Measurements from ENCODE around the gene CFTR.

CFTR gene

DNA sequence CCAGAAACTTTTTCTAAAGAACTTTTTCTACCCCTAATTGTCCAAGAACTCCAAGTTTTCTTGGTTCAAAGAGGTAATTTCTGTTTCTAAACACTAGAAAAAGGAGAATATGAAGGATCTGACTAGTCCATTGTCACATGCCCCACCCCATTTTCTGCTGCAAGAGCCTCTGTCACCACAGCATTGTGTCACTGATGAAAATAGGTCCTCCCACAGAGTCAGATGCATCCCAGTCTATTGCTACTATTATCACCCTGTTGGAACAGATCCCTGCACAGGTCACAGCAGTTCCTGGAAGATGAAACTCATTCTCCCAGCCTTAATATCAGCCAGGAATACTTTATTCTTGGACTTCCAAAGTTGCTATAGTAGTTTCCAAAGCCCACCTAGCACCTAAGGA lies 7.5 kb upstream of the CFTR start:
- Histone ChIP-seq H3K36me3 (ENCODE audit: control insufficient read depth, low read depth, low read length) (no peaks in the 10 kb centered on the region), H3K4me1 (ENCODE audit: control insufficient read depth, low read depth, low read length) (no peaks in the 10 kb centered on the region), H3K27me3 (ENCODE audit: control insufficient read depth, insufficient read depth, low read length) (peaks cover 3% of the 10 kb centered on the region), H3K9ac (ENCODE audit: low read length) (no peak overlapping the region), H3K27ac (ENCODE audit: low read length) (no peak overlapping the region), H3K9me3 (ENCODE audit: control insufficient read depth, low read depth, low read length) (no peaks in the 10 kb centered on the region), H3K4me3 (ENCODE audit: low read length) (no peak overlapping the region)

DNA sequence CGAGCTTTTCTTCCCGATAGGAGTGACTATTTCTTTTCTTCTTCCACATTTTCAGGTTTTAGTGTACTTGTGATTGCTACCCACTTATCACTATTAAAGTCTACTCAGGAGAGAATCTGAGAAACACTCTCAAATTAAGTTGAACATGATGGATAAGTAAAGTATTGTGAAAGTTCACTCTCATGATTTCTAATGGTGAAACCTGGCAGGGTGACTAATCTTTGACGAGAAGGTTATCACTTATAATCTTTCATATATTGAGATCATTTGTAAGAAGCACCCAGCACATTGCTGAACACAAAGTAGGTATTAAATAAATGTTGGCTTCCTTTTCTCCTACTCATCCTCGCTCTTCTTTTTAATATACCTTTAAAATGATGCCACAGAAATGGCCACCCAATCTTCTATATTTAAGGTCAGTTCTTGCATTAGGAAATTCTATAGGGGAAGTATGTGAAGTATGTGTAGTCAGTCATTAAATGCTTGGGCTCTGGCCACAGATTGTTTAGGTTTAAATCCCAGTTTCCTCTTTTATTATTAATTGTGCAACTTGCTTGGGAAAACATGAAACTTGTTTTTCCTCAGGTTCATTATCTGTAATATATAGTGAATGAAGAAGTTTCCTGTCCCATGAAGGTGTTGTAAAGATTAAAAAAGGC lies 3.1 kb upstream of the CFTR start:
- Histone ChIP-seq H3K27ac (ENCODE audit: low read length) (no peak overlapping the region), H3K36me3 (ENCODE audit: control insufficient read depth, low read depth, low read length) (no peaks in the 10 kb centered on the region), H3K9me3 (ENCODE audit: control insufficient read depth, low read depth, low read length) (no peaks in the 10 kb centered on the region), H3K9ac (ENCODE audit: low read length) (no peak overlapping the region), H3K4me3 (ENCODE audit: low read length) (no peak overlapping the region), H3K27me3 (ENCODE audit: control insufficient read depth, insufficient read depth, low read length) (peaks cover 43% of the 10 kb centered on the region), H3K4me1 (ENCODE audit: control insufficient read depth, low read depth, low read length) (no peaks in the 10 kb centered on the region)

DNA sequence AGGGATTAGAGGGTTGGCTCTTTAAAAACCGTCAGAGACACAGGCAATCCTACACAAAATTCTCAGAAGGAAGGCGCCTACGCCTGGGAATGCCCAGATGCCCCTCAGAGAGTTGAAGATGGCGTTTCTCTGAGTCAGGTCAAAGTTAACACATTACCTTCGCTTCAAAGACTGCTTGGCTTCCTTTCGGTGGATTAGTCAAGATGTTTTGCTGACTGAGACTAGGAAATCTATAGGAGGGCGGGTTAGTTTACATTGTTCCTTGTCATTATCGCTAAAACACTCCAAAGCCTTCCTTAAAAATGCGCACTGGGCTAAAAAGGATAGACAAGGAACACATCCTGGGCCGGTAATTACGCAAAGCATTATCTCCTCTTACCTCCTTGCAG lies 995 bp upstream of the CFTR start:
- H3K9ac ChIP-seq (ENCODE audit: low read length), result peak overlapping the region; percentile 44
- peaks cover 43% of the 10 kb centered on the region for H3K27me3 ChIP-seq (ENCODE audit: control insufficient read depth, insufficient read depth, low read length)
- no peaks in the 10 kb centered on the region for H3K9me3 ChIP-seq (ENCODE audit: control insufficient read depth, low read depth, low read length)
- H3K4me3 ChIP-seq (ENCODE audit: low read length), result peak overlapping the region; percentile 83
- H3K4me1 ChIP-seq (ENCODE audit: control insufficient read depth, low read depth, low read length), result no peaks in the 10 kb centered on the region
- no peak overlapping the region for H3K27ac ChIP-seq (ENCODE audit: low read length)
- H3K36me3 ChIP-seq (ENCODE audit: control insufficient read depth, low read depth, low read length), result no peaks in the 10 kb centered on the region

DNA sequence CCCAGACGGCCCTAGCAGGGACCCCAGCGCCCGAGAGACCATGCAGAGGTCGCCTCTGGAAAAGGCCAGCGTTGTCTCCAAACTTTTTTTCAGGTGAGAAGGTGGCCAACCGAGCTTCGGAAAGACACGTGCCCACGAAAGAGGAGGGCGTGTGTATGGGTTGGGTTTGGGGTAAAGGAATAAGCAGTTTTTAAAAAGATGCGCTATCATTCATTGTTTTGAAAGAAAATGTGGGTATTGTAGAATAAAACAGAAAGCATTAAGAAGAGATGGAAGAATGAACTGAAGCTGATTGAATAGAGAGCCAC lies 184 bp downstream of the CFTR start:
- peak overlapping the region; percentile 83 for H3K4me3 ChIP-seq (ENCODE audit: low read length)
- H3K9me3 ChIP-seq (ENCODE audit: control insufficient read depth, low read depth, low read length), result no peaks in the 10 kb centered on the region
- peaks cover 3% of the 10 kb centered on the region for H3K4me1 ChIP-seq (ENCODE audit: control insufficient read depth, low read depth, low read length)

DNA sequence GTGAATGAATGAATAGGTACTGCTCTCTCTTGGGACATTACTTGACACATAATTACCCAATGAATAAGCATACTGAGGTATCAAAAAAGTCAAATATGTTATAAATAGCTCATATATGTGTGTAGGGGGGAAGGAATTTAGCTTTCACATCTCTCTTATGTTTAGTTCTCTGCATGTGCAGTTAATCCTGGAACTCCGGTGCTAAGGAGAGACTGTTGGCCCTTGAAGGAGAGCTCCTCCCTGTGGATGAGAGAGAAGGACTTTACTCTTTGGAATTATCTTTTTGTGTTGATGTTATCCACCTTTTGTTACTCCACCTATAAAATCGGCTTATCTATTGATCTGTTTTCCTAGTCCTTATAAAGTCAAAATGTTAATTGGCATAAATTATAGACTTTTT lies 1.2 kb downstream of the CFTR start:
- no peak overlapping the region for H3K27ac ChIP-seq (ENCODE audit: low read length)
- H3K9ac ChIP-seq (ENCODE audit: low read length), result no peak overlapping the region
- H3K4me3 ChIP-seq (ENCODE audit: low read length), result peak overlapping the region; percentile 16
- H3K4me1 ChIP-seq (ENCODE audit: control insufficient read depth, low read depth, low read length), result peaks cover 12% of the 10 kb centered on the region
- no peaks in the 10 kb centered on the region for H3K36me3 ChIP-seq (ENCODE audit: control insufficient read depth, low read depth, low read length)
- no peaks in the 10 kb centered on the region for H3K9me3 ChIP-seq (ENCODE audit: control insufficient read depth, low read depth, low read length)
- H3K27me3 ChIP-seq (ENCODE audit: control insufficient read depth, insufficient read depth, low read length), result peaks cover 43% of the 10 kb centered on the region

More for the DNA sequence above, 184 bp downstream of the CFTR start:
- peaks cover 43% of the 10 kb centered on the region for H3K27me3 ChIP-seq (ENCODE audit: control insufficient read depth, insufficient read depth, low read length)
- H3K27ac ChIP-seq (ENCODE audit: low read length), result no peak overlapping the region
- H3K9ac ChIP-seq (ENCODE audit: low read length), result peak overlapping the region; percentile 44
- no peaks in the 10 kb centered on the region for H3K36me3 ChIP-seq (ENCODE audit: control insufficient read depth, low read depth, low read length)

DNA sequence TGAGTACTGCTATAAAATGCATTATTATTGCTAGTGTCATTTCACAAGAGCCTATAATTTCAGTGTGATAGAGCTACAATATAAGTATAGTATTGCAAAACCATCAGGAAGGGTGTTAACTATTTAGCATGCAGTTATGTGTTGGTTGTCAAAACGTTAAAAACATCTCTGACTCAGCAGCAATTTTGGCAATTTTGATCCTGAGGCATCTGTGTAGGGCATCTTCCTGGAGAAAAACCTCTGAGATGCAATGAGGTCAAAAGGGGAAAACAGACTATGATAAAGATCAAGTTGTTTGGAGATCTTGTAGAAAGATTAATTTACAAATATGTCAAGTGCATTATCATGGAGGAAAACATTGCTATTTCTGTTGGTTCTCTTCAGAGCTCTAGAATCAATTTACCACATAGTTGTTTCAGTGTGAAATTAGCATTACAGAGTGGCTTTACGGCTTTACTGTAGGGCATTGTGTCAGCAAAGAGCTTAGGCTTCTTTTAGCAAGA lies 5.3 kb downstream of the CFTR start:
- Histone ChIP-seq H3K9me3 (ENCODE audit: control insufficient read depth, low read depth, low read length) (no peaks in the 10 kb centered on the region), H3K27ac (ENCODE audit: low read length) (no peak overlapping the region), H3K9ac (ENCODE audit: low read length) (no peak overlapping the region)

DNA sequence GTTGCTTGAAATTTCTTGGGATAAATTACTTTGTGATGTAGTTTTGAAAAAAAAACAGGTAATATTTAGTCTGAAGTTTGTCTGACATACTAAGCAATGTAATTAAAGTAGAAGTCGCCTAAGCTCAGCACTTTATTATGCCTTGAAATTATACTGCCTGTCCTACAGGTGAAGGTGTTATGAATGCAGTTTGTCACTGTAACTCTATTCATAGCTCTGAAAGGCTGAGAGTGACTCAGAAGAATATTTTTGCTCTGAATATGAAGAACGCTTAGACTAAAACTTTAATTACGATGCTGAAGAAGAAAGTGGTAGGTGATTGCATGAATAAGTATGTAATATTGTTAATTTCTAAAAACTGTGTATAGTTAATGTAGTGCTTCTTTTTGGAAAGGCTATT lies 9.2 kb downstream of the CFTR start:
- Histone ChIP-seq H3K9me3 (ENCODE audit: control insufficient read depth, low read depth, low read length) (no peaks in the 10 kb centered on the region), H3K9ac (ENCODE audit: low read length) (no peak overlapping the region), H3K4me3 (ENCODE audit: low read length) (no peak overlapping the region), H3K27ac (ENCODE audit: low read length) (no peak overlapping the region), H3K27me3 (ENCODE audit: control insufficient read depth, insufficient read depth, low read length) (no peaks in the 10 kb centered on the region), H3K36me3 (ENCODE audit: control insufficient read depth, low read depth, low read length) (no peaks in the 10 kb centered on the region), H3K4me1 (ENCODE audit: control insufficient read depth, low read depth, low read length) (peaks cover 20% of the 10 kb centered on the region)

More for the DNA sequence above, 5.3 kb downstream of the CFTR start:
- Histone ChIP-seq H3K4me3 (ENCODE audit: low read length) (no peak overlapping the region), H3K4me1 (ENCODE audit: control insufficient read depth, low read depth, low read length) (peaks cover 20% of the 10 kb centered on the region), H3K27me3 (ENCODE audit: control insufficient read depth, insufficient read depth, low read length) (peaks cover 12% of the 10 kb centered on the region), H3K36me3 (ENCODE audit: control insufficient read depth, low read depth, low read length) (no peaks in the 10 kb centered on the region)

DNA sequence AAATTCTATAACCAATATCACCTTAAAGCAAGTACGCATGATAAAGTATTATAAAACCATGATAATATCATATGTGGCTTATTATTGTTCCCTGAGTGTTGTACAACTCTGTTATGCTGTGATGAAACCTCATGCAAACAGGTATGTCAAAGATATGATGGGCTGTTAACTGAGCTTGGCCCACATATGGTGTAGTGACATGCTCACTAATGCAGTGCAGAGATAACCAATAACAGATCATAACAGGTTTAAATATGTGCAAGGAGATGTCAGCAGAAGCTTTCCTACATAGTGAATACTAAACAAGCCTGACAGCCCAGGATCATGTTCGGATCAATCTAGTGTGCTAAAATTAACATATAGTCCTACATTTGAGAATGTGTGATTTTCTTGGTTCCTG lies 9.6 kb downstream of the CFTR start:
- Histone ChIP-seq H3K4me1 (ENCODE audit: control insufficient read depth, low read depth, low read length) (peaks cover 20% of the 10 kb centered on the region), H3K9me3 (ENCODE audit: control insufficient read depth, low read depth, low read length) (no peaks in the 10 kb centered on the region), H3K27ac (ENCODE audit: low read length) (no peak overlapping the region), H3K9ac (ENCODE audit: low read length) (no peak overlapping the region), H3K4me3 (ENCODE audit: low read length) (no peak overlapping the region), H3K27me3 (ENCODE audit: control insufficient read depth, insufficient read depth, low read length) (no peaks in the 10 kb centered on the region), H3K36me3 (ENCODE audit: control insufficient read depth, low read depth, low read length) (no peaks in the 10 kb centered on the region)

DNA sequence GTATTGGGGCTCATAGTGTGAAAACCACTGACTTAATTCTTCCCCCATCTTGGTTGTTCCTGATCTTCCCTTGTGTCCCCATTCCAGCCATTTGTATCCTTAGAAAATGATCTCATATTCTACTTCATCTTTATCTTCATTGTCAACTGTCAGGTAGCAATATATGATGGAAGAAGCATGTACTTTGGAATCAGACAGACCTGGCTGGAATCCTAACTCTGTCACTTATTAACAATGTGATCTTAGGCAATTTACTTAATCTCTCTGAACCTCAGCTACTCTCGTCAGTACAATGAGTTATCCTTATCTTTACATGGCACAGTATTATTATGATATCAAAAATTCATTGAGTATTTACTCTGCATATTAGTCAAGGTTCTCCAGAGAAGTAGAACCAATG lies 10.1 kb downstream of the CFTR start:
- Histone ChIP-seq H3K27ac (ENCODE audit: low read length) (no peak overlapping the region), H3K4me1 (ENCODE audit: control insufficient read depth, low read depth, low read length) (peaks cover 18% of the 10 kb centered on the region), H3K36me3 (ENCODE audit: control insufficient read depth, low read depth, low read length) (no peaks in the 10 kb centered on the region), H3K9me3 (ENCODE audit: control insufficient read depth, low read depth, low read length) (no peaks in the 10 kb centered on the region), H3K9ac (ENCODE audit: low read length) (no peak overlapping the region), H3K4me3 (ENCODE audit: low read length) (no peak overlapping the region), H3K27me3 (ENCODE audit: control insufficient read depth, insufficient read depth, low read length) (no peaks in the 10 kb centered on the region)

DNA sequence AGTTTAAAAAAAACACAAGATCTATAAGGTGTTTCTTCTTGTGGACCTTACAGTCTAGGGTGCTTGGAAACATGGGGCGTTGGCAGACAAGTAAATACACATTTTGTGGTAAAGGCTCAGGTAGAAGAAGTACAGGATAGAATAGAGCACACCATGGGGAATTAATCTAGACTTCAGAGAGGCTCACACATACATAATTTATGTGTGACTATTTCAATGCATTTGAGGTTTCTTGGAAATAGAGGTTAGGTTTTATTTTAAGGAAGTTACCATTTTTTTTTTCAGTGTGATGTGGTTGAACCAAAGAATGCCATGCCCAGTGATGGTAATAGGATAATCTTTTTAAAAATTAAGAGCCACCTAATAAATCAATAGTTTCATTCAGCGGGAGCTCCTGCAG lies 12.8 kb downstream of the CFTR start:
- Histone ChIP-seq H3K9ac (ENCODE audit: low read length) (no peak overlapping the region), H3K36me3 (ENCODE audit: control insufficient read depth, low read depth, low read length) (no peaks in the 10 kb centered on the region), H3K4me1 (ENCODE audit: control insufficient read depth, low read depth, low read length) (peaks cover 2% of the 10 kb centered on the region), H3K27ac (ENCODE audit: low read length) (no peak overlapping the region), H3K9me3 (ENCODE audit: control insufficient read depth, low read depth, low read length) (no peaks in the 10 kb centered on the region), H3K27me3 (ENCODE audit: control insufficient read depth, insufficient read depth, low read length) (no peaks in the 10 kb centered on the region), H3K4me3 (ENCODE audit: low read length) (no peak overlapping the region)

DNA sequence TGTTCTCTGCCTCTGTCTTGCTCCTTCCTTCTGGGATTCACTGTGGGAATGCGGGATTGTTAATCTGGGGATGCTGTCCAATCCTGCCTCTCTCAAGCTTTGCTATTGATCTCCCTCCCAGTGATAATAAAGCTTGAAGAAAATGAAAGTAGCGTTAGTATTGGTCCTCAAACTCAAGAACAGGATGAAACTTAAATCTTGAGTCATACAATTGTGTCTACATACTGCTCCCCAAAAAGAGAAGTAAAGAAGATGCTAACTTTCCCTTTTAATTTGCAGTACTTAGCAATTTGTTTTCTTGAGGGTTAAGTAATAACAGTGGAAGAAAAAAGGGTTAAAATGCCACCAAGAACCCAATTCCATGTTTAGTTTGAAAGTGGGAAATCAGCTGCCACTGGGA lies 13.6 kb downstream of the CFTR start:
- Histone ChIP-seq H3K27ac (ENCODE audit: low read length) (no peak overlapping the region), H3K4me3 (ENCODE audit: low read length) (no peak overlapping the region), H3K9me3 (ENCODE audit: control insufficient read depth, low read depth, low read length) (no peaks in the 10 kb centered on the region), H3K4me1 (ENCODE audit: control insufficient read depth, low read depth, low read length) (no peaks in the 10 kb centered on the region), H3K36me3 (ENCODE audit: control insufficient read depth, low read depth, low read length) (no peaks in the 10 kb centered on the region), H3K27me3 (ENCODE audit: control insufficient read depth, insufficient read depth, low read length) (no peaks in the 10 kb centered on the region), H3K9ac (ENCODE audit: low read length) (no peak overlapping the region)

DNA sequence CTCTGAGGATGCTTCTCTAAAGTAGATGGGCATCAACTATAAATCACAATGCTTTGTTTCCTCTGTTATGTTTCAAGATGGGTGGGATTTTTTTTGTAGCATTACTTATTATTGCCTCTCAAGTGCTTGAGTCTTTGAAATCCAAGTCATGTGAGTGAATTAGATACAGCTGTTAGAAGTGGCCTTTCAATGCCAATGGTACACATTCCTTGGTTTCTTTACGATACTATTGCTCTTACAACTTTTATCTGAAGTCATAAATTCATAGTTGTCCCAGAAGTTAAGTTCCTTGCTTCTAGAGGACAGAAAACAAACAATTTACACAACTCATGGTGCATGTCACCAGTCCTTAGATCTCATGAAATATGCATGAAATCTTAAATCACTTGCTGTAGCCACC lies 15.5 kb downstream of the CFTR start:
- no peak overlapping the region for H3K9ac ChIP-seq (ENCODE audit: low read length)
- H3K4me1 ChIP-seq (ENCODE audit: control insufficient read depth, low read depth, low read length), result no peaks in the 10 kb centered on the region
- H3K4me3 ChIP-seq (ENCODE audit: low read length), result no peak overlapping the region
- H3K36me3 ChIP-seq (ENCODE audit: control insufficient read depth, low read depth, low read length), result no peaks in the 10 kb centered on the region
- no peak overlapping the region for H3K27ac ChIP-seq (ENCODE audit: low read length)
- H3K9me3 ChIP-seq (ENCODE audit: control insufficient read depth, low read depth, low read length), result no peaks in the 10 kb centered on the region
- no peaks in the 10 kb centered on the region for H3K27me3 ChIP-seq (ENCODE audit: control insufficient read depth, insufficient read depth, low read length)

All from iPS-18a (cell line).